GM12865 (cell line): ENCODE results near the gene TBC1D23.

Experiments used
- DNase-seq: peaks from one replicate; pipeline ENCODE4 v3.0.0; 2010; ENCODE audit warnings: low read depth
- H3K4me3 ChIP-seq: 2 replicates; pipeline ENCODE4 v1.5.1; 2011; ENCODE audit warnings: mild to moderate bottlenecking, low read depth, low read length, control low read depth
- TF ChIP-seq, protein P1 (sequence below): IDR thresholded peaks from 2 replicates; pipeline ENCODE4 v1.5.1; 2011; ENCODE audit warnings: low read length, control low read depth, low read depth, inconsistent platforms; ENCODE audit not compliant: insufficient read depth; ENCODE audit errors: missing control alignments

Gene TBC1D23

DNA sequence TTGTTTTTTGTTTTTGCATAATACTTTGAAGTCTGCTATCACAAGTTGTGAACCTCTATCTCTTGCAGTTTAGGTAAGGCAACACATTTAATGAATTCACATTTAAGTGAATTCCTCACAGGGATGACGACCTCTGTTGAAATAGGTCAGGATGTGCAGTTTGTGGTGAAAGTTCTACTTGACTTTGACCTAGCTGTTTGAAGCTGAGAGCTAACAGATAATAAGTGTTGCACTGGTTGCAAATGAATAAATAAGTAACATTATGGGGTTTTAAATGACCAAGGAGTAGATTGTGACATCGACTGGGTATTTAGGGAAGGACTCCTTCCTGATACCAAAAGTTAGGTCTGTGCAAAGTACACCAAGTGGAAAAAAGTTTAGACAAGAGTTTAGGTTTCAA is 97.6 kb downstream of the TBC1D23 start:
- DNase-seq = no peak
- no peak overlapping the region for H3K4me3 ChIP-seq
- TF ChIP-seq, protein P1, sequence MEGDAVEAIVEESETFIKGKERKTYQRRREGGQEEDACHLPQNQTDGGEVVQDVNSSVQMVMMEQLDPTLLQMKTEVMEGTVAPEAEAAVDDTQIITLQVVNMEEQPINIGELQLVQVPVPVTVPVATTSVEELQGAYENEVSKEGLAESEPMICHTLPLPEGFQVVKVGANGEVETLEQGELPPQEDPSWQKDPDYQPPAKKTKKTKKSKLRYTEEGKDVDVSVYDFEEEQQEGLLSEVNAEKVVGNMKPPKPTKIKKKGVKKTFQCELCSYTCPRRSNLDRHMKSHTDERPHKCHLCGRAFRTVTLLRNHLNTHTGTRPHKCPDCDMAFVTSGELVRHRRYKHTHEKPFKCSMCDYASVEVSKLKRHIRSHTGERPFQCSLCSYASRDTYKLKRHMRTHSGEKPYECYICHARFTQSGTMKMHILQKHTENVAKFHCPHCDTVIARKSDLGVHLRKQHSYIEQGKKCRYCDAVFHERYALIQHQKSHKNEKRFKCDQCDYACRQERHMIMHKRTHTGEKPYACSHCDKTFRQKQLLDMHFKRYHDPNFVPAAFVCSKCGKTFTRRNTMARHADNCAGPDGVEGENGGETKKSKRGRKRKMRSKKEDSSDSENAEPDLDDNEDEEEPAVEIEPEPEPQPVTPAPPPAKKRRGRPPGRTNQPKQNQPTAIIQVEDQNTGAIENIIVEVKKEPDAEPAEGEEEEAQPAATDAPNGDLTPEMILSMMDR = no peak

DNA sequence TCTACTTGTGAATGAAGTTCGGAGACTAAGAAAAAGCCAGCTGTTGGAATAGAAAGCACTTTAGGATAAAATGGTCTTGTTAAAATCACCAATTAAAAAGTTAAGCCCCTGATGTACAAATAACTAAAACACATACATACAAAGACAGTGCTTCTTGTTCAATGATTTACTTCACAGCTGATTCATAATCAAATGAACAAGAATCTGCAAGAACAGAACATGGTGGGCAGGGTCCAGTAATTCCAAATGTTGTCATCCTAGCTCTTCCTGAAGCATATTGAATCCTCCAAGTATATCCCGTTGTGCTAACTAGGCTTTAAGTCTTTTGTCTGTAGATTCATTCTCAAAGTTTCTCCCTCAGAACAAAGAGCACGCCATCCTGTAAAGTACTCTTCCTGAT is 98.2 kb downstream of the TBC1D23 start:
- TF ChIP-seq, protein P1 = no peak
- H3K4me3 ChIP-seq = no peak overlapping the region
- no peak for DNase-seq

DNA sequence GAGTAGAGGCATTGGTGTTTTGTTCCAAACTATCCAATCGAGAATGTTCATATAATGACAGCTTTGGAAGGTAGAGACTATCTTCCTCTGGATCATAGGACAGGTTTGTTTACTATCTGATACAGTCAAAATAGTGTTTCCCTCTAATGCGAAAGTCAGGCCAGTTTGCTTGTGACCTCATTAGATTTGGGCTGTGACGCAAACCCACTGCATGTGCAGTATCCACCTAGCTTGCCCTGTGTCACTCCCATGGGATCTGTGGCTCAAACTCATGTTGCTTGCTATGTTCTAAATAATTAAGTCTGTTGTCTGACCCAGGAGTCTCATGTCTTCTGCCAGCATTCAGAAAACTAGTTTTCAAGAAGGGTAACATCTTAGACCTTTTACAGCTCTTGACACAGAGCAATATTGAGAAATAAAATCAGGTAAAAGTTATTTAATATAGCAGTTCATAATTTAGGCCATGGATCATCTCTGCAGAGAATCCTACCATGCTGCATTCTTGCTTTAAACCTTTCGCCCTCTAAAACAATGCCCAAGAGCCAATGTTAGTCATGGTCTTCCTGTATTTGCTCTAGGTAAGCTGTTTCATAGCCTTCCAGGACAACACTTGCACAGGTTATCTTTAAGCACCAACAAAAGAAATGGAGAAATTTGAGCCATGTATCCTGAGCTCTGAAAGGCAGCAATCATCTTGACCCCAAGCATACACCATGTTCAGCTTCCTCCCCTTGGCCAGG is 100.1 kb downstream of the TBC1D23 start:
- DNase-seq = no peak
- no peak overlapping the region for H3K4me3 ChIP-seq
- TF ChIP-seq, protein P1 = no peak

DNA sequence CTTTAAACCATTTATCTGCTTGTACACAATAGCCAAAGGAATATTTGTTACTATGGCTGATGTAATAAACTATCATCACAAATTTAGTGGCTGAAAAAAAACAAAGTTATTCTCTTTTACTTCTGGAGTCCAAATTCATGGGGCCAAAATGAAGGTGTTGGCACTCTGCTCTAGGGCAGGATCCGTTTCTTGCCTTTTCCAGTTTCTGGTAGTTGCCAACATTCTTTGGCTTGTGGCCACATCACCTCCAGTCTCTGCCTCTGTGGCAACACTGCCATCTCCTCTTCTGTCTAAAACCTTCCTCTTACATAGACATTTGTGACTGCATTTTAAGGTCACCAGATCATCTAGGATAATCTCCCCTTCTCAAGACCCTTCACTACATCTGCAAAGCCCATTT is 101.1 kb downstream of the TBC1D23 start:
- TF ChIP-seq, protein P1 = no peak
- H3K4me3 ChIP-seq = no peak overlapping the region
- DNase-seq = no peak

DNA sequence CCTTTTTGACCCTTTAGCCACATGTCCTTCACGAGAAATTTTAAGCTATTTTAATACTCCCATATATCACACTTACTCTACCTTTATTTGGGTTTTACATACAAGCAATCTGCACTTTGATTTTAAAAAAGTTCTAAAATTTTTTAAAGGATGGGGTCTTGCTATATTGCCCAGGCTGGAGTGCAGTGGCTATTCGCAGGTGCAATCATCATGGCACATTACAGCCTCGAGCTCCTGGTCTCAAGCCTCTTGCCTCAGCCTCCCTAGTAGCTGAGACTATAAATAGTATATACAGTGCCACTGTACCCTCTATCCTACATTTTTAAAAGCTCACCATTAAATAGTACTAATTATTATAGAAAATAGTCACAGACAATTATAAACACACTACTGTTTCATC is 103.6 kb downstream of the TBC1D23 start:
- no peak for DNase-seq
- TF ChIP-seq, protein P1 = no peak

DNA sequence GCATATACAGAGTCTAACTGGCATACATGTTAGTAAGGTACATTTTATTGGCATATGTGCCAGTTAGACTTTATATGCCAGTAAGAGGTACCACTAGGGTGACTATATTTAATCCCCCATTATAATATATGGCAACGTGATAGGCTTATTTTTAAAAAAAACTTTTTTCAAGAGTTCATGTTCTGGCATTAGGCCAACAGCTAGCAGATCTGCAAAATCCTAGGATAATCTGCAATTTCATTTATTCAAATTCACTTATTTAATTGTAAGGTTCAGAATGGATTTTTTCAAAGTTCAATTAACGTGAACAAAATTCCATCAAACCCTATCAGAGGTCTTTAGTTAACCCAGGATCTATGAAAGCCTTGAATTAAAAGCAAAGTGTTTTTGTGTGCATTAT is 105.6 kb downstream of the TBC1D23 start:
- no peak overlapping the region for H3K4me3 ChIP-seq
- TF ChIP-seq, protein P1 = no peak
- no peak for DNase-seq

More for the DNA sequence above, 103.6 kb downstream of the TBC1D23 start:
- no peak overlapping the region for H3K4me3 ChIP-seq

DNA sequence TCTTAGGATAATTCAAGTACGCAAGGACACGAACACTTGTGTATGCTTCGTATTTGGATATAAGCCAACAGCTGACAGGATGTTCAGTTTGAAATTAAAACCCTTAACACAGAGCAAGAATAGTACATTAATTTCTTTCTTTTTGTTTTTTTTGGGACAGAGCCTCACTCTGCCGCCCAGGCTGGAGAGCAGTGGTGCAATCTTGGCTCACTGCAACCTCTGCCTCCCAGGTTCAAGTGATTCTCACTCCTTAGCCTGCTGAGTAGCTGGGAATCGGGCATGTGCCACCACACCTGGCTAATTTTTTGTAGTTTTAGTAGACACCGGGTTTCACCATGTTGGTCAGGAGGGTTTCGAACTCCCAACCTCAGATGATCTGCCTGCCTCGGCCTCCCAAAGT is 107.6 kb downstream of the TBC1D23 start:
- TF ChIP-seq, protein P1 = no peak
- DNase-seq = no peak
- no peak overlapping the region for H3K4me3 ChIP-seq
